OCI-LY7 (cell line): Measurements from ENCODE around the gene ITGB8. TPM values are rescaled to one million over a fixed set of nuclear protein-coding genes. Genes with fewer than 3 reads are reported as not detected.
"Not testable (repeated sequence)": the region's sequence is repeated elsewhere in the genome, so short reads cannot be mapped to it uniquely, and the experiment has no call there.

Source experiments
- BruUV-seq: library from RNA; stranded (reverse); fragments of 400-500 nt; replicated peaks from 2 replicates; lab custom pipeline; 2021; lab: Mats Ljungman, UMichigan
- CTCF ChIA-PET: fragments of 300-600 bp; sonication (Branson Sonifier 250); formaldehyde crosslinking; loops from one replicate; lab custom pipeline; 2022; ENCODE audit warnings: antibody characterized with exemption; ENCODE audit not compliant: unreplicated experiment; lab: Charles Lee
- POLR2A ChIA-PET: fragments of 300-600 bp; sonication (Branson Sonifier 250); formaldehyde crosslinking; loops from one replicate; lab custom pipeline; 2022; ENCODE audit warnings: antibody characterized with exemption; lab: Charles Lee
- DNase-seq: peaks from one replicate; pipeline ENCODE4 v3.0.0-alpha.2; 2015; ENCODE audit warnings: low spot score
- H2AFZ ChIP-seq: fragments of 200-600 bp; sonication (generic), shearing (Covaris generic); 2 replicates; pipeline ENCODE4 v1.6.1; 2014; ENCODE audit warnings: mild to moderate bottlenecking, antibody characterized with exemption, low read length, moderate library complexity
- H3K27ac ChIP-seq: fragments of 200-600 bp; sonication (generic); 2 replicates; pipeline ENCODE4 v1.5.1; 2014; ENCODE audit warnings: mixed run types, low read depth, mild to moderate bottlenecking, moderate library complexity, low read length, inconsistent platforms; ENCODE audit not compliant: poor library complexity, severe bottlenecking
- H3K36me3 ChIP-seq: fragments of 200-600 bp; sonication (generic); 2 replicates; pipeline ENCODE4 v1.6.1; 2014; ENCODE audit warnings: mild to moderate bottlenecking, antibody characterized with exemption, low read length, moderate library complexity, mixed read lengths; ENCODE audit not compliant: insufficient read depth
- H3K4me1 ChIP-seq: fragments of 200-600 bp; sonication (generic); 2 replicates; pipeline ENCODE4 v1.5.1; 2014; ENCODE audit warnings: mild to moderate bottlenecking, low read length; ENCODE audit not compliant: insufficient read depth, poor library complexity, severe bottlenecking
- H3K4me2 ChIP-seq: fragments of 200-600 bp; sonication (generic); 2 replicates; pipeline ENCODE4 v1.6.1; 2014; ENCODE audit warnings: mild to moderate bottlenecking, low read length
- H3K4me3 ChIP-seq: fragments of 200-600 bp; sonication (generic); 2 replicates; pipeline ENCODE4 v1.5.1; 2014; ENCODE audit warnings: mild to moderate bottlenecking, low read depth, low read length; ENCODE audit not compliant: poor library complexity, severe bottlenecking
- H3K79me2 ChIP-seq: fragments of 200-600 bp; sonication (generic); 2 replicates; pipeline ENCODE4 v1.6.1; 2016; ENCODE audit warnings: low read depth, mild to moderate bottlenecking, low read length, moderate library complexity, mixed read lengths; ENCODE audit not compliant: insufficient read depth
- H3K9me2 ChIP-seq: fragments of 200-600 bp; sonication (generic); 2 replicates; pipeline ENCODE4 v1.6.1; 2016; ENCODE audit warnings: mild to moderate bottlenecking, low read length, mixed read lengths; ENCODE audit not compliant: insufficient read depth
- H3K9me3 ChIP-seq: fragments of 200-600 bp; sonication (generic); 2 replicates; pipeline ENCODE4 v1.6.1; 2014; ENCODE audit warnings: mild to moderate bottlenecking, mixed run types, low read length, mixed read lengths
- H4K20me1 ChIP-seq: fragments of 200-600 bp; sonication (generic); 2 replicates; pipeline ENCODE4 v1.6.1; 2014; ENCODE audit warnings: mild to moderate bottlenecking, antibody characterized with exemption, low read length, moderate library complexity, mixed read lengths; ENCODE audit not compliant: insufficient read depth
- EZH2phosphoT487 ChIP-seq: fragments of 200-600 bp; sonication (generic); IDR thresholded peaks from 2 replicates; pipeline ENCODE4 v1.6.1; 2018; ENCODE audit warnings: low read depth, borderline replicate concordance, mild to moderate bottlenecking, mixed run types, antibody characterized with exemption, low read length, moderate library complexity, mixed read lengths
- intact Hi-C: fragments of 100-400 bp; cut with micrococcal nuclease; formaldehyde crosslinking; loops from one replicate; pipeline ENCODE4 v1.10.0; 2022; ENCODE audit not compliant: unreplicated experiment
- total RNA-seq, 2 experiments: library from RNA; depleted of rRNA in 1 of 2; stranded (reverse); fragments of >200 nt in 1 of 2; shearing (Covaris generic) in 1 of 2; gene quantifications; 2 replicates each; pipeline ENCODE4 v1.2.3, GENCODE V29; 2014 to 2022
- TF ChIP-seq, protein P1 (sequence below): fragments of 200-600 bp; sonication (generic); conservative IDR thresholded peaks from 2 replicates; pipeline ENCODE4 v1.5.1; 2014; ENCODE audit warnings: mild to moderate bottlenecking, antibody characterized with exemption, low read length, moderate library complexity, mixed read lengths

Gene ITGB8
- total RNA-seq, 2 experiments from 2014 or later = not detected

DNA sequence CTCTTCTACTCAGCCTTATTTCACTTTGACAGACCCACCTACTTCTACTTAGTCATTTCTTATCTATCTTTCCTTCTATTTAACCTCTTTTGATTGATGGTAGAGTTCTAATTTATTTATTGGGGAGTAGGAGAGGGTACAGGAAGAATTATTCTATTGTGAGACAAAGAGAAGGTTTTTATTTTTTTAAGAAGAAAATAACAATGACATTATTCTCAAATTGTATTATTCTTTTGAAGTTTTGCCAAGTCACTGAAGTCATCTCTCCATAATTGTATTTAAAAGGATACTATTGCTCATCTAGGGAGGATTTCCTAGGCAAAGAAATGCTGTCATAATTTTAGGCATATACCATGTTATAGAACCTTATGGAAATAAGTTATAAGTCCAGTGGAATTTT, 52.7 kb downstream of the ITGB8 start:
- Histone ChIP-seq H3K9me3 (no peaks in the 10 kb centered on the region), H3K4me2 (no peak overlapping the region), H3K27ac (no peak overlapping the region), H2AFZ (no peak overlapping the region), H3K79me2 (no peaks in the 10 kb centered on the region), H3K4me3 (no peak overlapping the region), H3K4me1 (no peaks in the 10 kb centered on the region), H3K36me3 (no peaks in the 10 kb centered on the region), H4K20me1 (no peaks in the 10 kb centered on the region), H3K9me2 (no peaks in the 10 kb centered on the region)
- TF ChIP-seq, protein P1, sequence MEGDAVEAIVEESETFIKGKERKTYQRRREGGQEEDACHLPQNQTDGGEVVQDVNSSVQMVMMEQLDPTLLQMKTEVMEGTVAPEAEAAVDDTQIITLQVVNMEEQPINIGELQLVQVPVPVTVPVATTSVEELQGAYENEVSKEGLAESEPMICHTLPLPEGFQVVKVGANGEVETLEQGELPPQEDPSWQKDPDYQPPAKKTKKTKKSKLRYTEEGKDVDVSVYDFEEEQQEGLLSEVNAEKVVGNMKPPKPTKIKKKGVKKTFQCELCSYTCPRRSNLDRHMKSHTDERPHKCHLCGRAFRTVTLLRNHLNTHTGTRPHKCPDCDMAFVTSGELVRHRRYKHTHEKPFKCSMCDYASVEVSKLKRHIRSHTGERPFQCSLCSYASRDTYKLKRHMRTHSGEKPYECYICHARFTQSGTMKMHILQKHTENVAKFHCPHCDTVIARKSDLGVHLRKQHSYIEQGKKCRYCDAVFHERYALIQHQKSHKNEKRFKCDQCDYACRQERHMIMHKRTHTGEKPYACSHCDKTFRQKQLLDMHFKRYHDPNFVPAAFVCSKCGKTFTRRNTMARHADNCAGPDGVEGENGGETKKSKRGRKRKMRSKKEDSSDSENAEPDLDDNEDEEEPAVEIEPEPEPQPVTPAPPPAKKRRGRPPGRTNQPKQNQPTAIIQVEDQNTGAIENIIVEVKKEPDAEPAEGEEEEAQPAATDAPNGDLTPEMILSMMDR = no peak
- no peak for TF ChIP-seq EZH2phosphoT487
- intact Hi-C loops = no loop called here
- DNase-seq = no peak
- ChIA-PET POLR2A (no interaction called here), CTCF (no interaction called here)
- BruUV-seq = no TSS peak

DNA sequence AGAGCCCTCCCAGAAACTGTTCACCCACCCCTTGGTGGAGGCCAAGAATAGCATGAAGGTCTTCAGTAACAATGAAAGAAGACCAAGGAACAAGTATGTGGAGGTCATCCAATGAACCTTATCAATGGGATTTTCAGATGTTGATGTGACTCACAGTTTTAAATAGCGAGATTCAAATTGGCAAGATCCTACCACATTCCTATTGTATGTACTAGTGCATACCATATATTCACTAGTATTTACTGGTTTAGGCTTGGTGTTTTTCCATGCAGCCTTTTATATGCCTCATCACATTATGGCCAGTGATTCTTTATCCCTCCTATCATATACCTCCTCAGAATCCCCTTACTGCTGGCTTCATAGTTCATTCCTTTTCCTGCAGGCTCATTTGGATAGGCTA, 54.4 kb downstream of the ITGB8 start:
- Histone ChIP-seq H2AFZ (no peak overlapping the region), H3K4me2 (no peak overlapping the region), H3K36me3 (no peaks in the 10 kb centered on the region), H4K20me1 (no peaks in the 10 kb centered on the region), H3K9me3 (no peaks in the 10 kb centered on the region), H3K79me2 (no peaks in the 10 kb centered on the region), H3K4me1 (no peaks in the 10 kb centered on the region), H3K9me2 (no peaks in the 10 kb centered on the region), H3K27ac (no peak overlapping the region), H3K4me3 (no peak overlapping the region)
- intact Hi-C loops = no loop called here
- no peak for TF ChIP-seq EZH2phosphoT487
- TF ChIP-seq, protein P1 = no peak
- POLR2A ChIA-PET = interaction anchor here (0.5 to 0.7 kb wide), 2 partner anchors 16 to 270 kb away, joined by 3 read pairs; no protein-coding TSS in a partner anchor
- DNase-seq = no peak
- CTCF ChIA-PET = no interaction called here
- no TSS peak for BruUV-seq

DNA sequence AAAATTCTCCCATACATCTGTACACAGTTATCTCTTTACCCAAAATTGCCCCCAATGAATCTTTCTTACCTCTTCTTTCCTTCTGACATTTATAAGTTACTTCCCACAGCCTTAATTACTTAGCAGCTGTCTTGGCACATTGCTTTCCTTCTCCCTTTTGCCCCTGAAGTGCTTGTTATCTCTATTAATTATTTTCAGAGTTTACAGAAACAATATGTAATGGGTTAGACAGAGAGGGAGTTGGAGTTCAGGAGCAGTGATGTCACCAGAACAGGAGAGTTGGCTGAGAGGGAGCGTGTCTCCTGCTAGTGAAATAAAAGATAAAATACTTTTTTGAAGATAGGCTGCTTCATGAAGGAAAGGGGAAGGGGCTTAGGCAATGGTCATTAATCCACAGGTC, 57.4 kb downstream of the ITGB8 start:
- no TSS peak for BruUV-seq

DNA sequence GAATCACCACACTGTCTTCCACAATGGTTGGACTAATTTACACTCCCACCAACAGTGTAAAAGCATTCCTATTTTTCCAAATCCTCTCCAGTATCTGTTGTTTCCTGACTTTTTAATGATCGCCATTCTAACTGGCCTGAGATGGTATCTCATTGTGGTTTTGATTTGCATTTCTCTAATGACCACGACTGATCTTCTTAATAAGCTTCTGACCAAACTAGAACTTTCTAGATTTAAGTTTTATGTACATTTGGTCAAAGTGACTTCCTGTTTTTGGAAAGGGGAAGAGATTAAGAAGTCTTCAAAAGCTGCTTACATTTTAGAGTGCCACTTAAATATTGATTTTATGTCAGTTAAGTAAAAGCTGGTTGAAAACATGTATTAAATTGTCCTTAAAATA, 58.5 kb downstream of the ITGB8 start:
- H2AFZ ChIP-seq, BruUV-seq, H3K36me3 ChIP-seq, DNase-seq, H3K4me3 ChIP-seq, H3K79me2 ChIP-seq, H4K20me1 ChIP-seq, CTCF ChIA-PET, H3K27ac ChIP-seq, H3K4me2 ChIP-seq, intact Hi-C loops, H3K9me3 ChIP-seq, H3K9me2 ChIP-seq, H3K4me1 ChIP-seq: not testable (repeated sequence)
- POLR2A ChIA-PET = interaction anchor here (0.6 kb wide), 1 partner anchor 22 kb away, joined by 3 read pairs; no protein-coding TSS in a partner anchor

More for the DNA sequence above, 57.4 kb downstream of the ITGB8 start:
- intact Hi-C loops = no loop called here
- Histone ChIP-seq H3K4me3 (no peak overlapping the region), H2AFZ (no peak overlapping the region), H3K4me1 (no peaks in the 10 kb centered on the region), H3K9me2 (no peaks in the 10 kb centered on the region), H3K27ac (no peak overlapping the region), H4K20me1 (no peaks in the 10 kb centered on the region), H3K36me3 (no peaks in the 10 kb centered on the region), H3K79me2 (no peaks in the 10 kb centered on the region), H3K4me2 (no peak overlapping the region), H3K9me3 (no peaks in the 10 kb centered on the region)
- POLR2A ChIA-PET = no interaction called here
- CTCF ChIA-PET = no interaction called here
- TF ChIP-seq, protein P1 = no peak
- no peak for TF ChIP-seq EZH2phosphoT487
- no peak for DNase-seq
